Testis (tissue), 2 donors: Measurements from ENCODE around the gene SH3YL1.

Source experiments
- CTCF ChIP-seq, 3 experiments: fragments of 450-650 bp in 2 of 3; fragments of 200-600 bp in 1 of 3; sonication (generic) in 1 of 3; IDR thresholded peaks; one replicate each; pipeline ENCODE4 v1.5.1; 2016 to 2019; ENCODE audit warnings: antibody characterized with exemption in 3 of 3, mild to moderate bottlenecking in 2 of 3, moderate library complexity in 1 of 3
- POLR2A ChIP-seq: fragments of 450-650 bp; IDR thresholded peaks from one replicate; pipeline ENCODE4 v1.6.1; 2017; ENCODE audit warnings: antibody characterized with exemption, mild to moderate bottlenecking, moderate library complexity

GRCh38 chr2:169741-170140 lies 94.1 kb downstream of the SH3YL1 start:
- no peak for TF ChIP-seq POLR2A
- TF ChIP-seq CTCF (IDR thresholded peaks at IDR 0.05) = no peak
